ENCODE measurements around the gene LRIT2.
"Not testable (repeated sequence)": the region's sequence is repeated elsewhere in the genome, so short reads cannot be mapped to it uniquely, and the experiment has no call there.

LRIT2 gene

DNA sequence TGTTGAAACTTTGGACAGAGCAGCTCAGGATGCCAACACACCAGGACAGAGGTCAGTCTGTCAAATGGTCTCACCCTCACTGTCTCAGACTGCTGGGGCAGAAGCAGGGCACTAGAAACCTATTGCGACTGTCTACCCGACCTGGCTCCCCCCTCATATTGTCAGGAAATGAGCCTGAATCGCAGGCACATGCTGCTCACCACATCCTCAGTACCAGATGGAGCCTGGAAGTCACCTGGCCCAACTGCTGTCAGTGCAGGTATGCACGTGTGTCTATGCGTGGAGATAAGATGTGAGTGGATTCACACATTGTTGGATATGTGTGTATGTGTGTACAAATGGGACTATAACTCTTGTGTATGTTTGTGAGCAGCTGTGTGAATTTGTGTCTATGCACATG lies 34.2 kb downstream of the LRIT2 start:
- no peaks in the 10 kb centered on the region for H3K9me3 Mint-ChIP-seq (ENCODE audit: low read depth)
- H3K4me3 Mint-ChIP-seq: peak overlapping the region; percentile 8
- no peak overlapping the region for H3K27ac Mint-ChIP-seq
- H3K27me3 Mint-ChIP-seq: peaks cover 6% of the 10 kb centered on the region
- H3K36me3 Mint-ChIP-seq: no peaks in the 10 kb centered on the region
- peaks cover 23% of the 10 kb centered on the region for H3K4me1 Mint-ChIP-seq (ENCODE audit: low read depth)

DNA sequence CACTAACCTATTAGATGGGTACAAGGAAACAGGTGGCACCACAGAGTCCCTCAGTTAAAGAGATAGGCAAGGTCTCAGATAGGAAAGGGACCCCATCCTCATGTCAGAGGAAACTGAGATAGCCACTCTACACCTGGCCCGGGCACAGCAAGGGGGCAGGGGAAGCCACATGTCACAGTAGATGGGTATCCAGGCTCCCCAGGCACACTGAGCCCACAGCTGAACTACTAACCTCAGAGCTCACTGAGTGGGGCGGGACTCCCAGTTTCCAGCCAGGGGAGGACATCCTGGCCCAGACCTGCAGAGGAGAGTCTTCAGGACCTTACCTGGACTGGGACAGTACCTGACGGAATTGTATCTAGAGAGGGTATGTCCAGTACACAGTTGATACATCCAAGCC lies 34.7 kb downstream of the LRIT2 start:
- peaks cover 3% of the 10 kb centered on the region for H3K27me3 Mint-ChIP-seq
- no peak overlapping the region for H3K27ac Mint-ChIP-seq
- no peaks in the 10 kb centered on the region for H3K36me3 Mint-ChIP-seq

GRCh38 chr10:84188815-84189214 lies 36.5 kb downstream of the LRIT2 start:
- Mint-ChIP-seq H3K4me1 (ENCODE audit: low read depth) (peaks cover 16% of the 10 kb centered on the region), H3K27me3 (no peaks in the 10 kb centered on the region), H3K4me3 (no peak overlapping the region), H3K9me3 (ENCODE audit: low read depth) (no peaks in the 10 kb centered on the region), H3K36me3 (no peaks in the 10 kb centered on the region), H3K27ac (no peak overlapping the region)

More for the DNA sequence above, 34.7 kb downstream of the LRIT2 start:
- no peak overlapping the region for H3K4me3 Mint-ChIP-seq
- H3K9me3 Mint-ChIP-seq (ENCODE audit: low read depth): no peaks in the 10 kb centered on the region
- peaks cover 21% of the 10 kb centered on the region for H3K4me1 Mint-ChIP-seq (ENCODE audit: low read depth)

GRCh38 chr10:84185526-84186175 lies 39.7 kb downstream of the LRIT2 start:
- Mint-ChIP-seq H3K27me3 (no peaks in the 10 kb centered on the region), H3K36me3 (no peaks in the 10 kb centered on the region), H3K27ac (no peak overlapping the region), H3K4me1 (ENCODE audit: low read depth) (peaks cover 5% of the 10 kb centered on the region), H3K9me3 (ENCODE audit: low read depth) (no peaks in the 10 kb centered on the region), H3K4me3 (no peak overlapping the region)

- H3K9me3 Mint-ChIP-seq (ENCODE audit: low read depth): no peaks in the 10 kb centered on the region
- H3K4me3 Mint-ChIP-seq: no peak overlapping the region
- H3K27me3 Mint-ChIP-seq: no peaks in the 10 kb centered on the region
- no peaks in the 10 kb centered on the region for H3K36me3 Mint-ChIP-seq
- H3K4me1 Mint-ChIP-seq (ENCODE audit: low read depth): no peaks in the 10 kb centered on the region
- H3K27ac Mint-ChIP-seq: no peak overlapping the region
Measured at GRCh38 chr10:84184517-84184916, 40.8 kb downstream of the LRIT2 start.

DNA sequence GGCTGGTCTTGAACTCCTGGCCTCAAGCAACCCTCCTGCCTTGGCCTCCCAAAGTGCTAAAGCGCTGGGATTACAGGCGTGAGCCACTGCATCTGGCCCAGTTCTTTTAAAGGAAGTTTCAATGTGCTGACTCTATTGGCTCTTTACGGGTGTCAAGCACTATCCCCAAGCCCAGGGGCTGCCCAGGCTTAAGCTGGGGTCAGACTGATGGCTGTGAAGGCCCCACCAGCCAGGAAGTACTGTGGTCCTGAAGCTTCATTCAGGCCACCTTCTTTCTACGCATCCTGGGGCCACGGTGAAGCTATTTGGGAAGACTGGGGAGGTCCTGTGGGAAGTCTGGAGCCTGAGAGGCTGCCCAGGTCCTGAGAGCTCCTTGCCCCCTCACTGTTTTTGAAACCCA lies 43.7 kb downstream of the LRIT2 start:
- Mint-ChIP-seq H3K27me3 (no peaks in the 10 kb centered on the region), H3K4me1 (ENCODE audit: low read depth) (peaks cover 3% of the 10 kb centered on the region), H3K4me3 (no peak overlapping the region)

GRCh38 chr10:84180386-84180785 lies 45.0 kb downstream of the LRIT2 start:
- not testable (repeated sequence) for H3K36me3 Mint-ChIP-seq; H3K4me1 Mint-ChIP-seq (ENCODE audit: low read depth); H3K4me3 Mint-ChIP-seq; H3K27me3 Mint-ChIP-seq; H3K9me3 Mint-ChIP-seq (ENCODE audit: low read depth); H3K27ac Mint-ChIP-seq

More for the DNA sequence above, 43.7 kb downstream of the LRIT2 start:
- Mint-ChIP-seq H3K36me3 (no peaks in the 10 kb centered on the region), H3K27ac (no peak overlapping the region), H3K9me3 (ENCODE audit: low read depth) (no peaks in the 10 kb centered on the region)

DNA sequence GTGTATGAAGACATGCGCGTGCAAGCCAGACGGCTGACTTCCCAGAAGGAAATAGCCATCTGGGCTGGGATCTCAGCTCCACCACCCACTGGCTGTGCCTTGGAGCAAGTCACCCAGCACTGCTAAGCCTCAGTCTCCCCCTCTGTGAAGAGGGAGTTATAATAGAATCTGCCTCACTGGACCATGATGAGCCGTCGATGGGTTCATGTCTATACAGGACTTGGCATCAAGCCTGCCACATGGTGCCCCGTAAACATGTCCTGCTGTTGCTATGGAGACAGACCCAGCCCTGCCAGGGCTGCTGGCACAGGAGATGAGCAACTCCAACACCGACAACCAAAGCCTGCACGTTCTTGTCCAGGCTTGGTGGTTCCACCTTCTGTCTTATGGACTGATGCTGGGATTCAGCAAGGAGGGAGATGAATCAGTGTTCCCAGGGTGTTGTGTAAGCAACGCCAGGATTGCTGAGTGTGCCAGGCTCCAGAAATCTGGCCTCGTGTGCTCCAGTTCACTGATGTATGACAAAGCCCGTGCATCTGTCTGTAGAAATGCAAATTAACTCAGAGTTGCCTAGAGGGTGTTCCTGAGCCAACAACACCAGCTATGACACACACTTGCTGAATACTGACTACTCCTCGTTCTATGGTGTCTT lies 46.2 kb downstream of the LRIT2 start:
- peaks cover 5% of the 10 kb centered on the region for H3K4me1 Mint-ChIP-seq (ENCODE audit: low read depth)
- no peak overlapping the region for H3K27ac Mint-ChIP-seq
- no peaks in the 10 kb centered on the region for H3K9me3 Mint-ChIP-seq (ENCODE audit: low read depth)
- H3K27me3 Mint-ChIP-seq: no peaks in the 10 kb centered on the region
- no peak overlapping the region for H3K4me3 Mint-ChIP-seq
- no peaks in the 10 kb centered on the region for H3K36me3 Mint-ChIP-seq

DNA sequence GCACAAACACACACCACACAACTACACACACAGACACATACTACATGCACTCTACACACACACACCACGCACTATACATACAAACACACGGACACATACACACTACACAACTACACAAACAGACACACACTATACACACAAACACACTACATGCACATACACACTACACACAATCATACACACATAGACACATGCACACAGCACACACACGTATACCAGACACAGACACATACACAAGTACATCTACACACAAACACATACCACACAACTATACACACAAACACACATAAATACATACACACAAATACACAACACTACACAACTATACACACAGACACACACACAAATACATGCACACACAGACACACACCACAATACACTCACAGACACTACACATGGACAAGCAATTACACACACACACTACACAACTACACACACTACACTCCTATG lies 47.2 kb downstream of the LRIT2 start:
- Mint-ChIP-seq H3K9me3 (ENCODE audit: low read depth) (no peaks in the 10 kb centered on the region), H3K4me1 (ENCODE audit: low read depth) (peaks cover 5% of the 10 kb centered on the region), H3K36me3 (no peaks in the 10 kb centered on the region), H3K27me3 (no peaks in the 10 kb centered on the region), H3K27ac (no peak overlapping the region), H3K4me3 (no peak overlapping the region)

GRCh38 chr10:84177541-84178141 lies 47.7 kb downstream of the LRIT2 start:
- Mint-ChIP-seq H3K4me3 (no peak overlapping the region), H3K27ac (no peak overlapping the region), H3K9me3 (ENCODE audit: low read depth) (no peaks in the 10 kb centered on the region), H3K27me3 (no peaks in the 10 kb centered on the region), H3K4me1 (ENCODE audit: low read depth) (peaks cover 5% of the 10 kb centered on the region), H3K36me3 (no peaks in the 10 kb centered on the region)

- Mint-ChIP-seq H3K27me3 (no peaks in the 10 kb centered on the region), H3K27ac (peak overlapping the region; percentile 90), H3K4me3 (peak overlapping the region; percentile 18), H3K36me3 (no peaks in the 10 kb centered on the region), H3K4me1 (ENCODE audit: low read depth) (peaks cover 5% of the 10 kb centered on the region), H3K9me3 (ENCODE audit: low read depth) (no peaks in the 10 kb centered on the region)
Measured at GRCh38 chr10:84176836-84177474, 48.4 kb downstream of the LRIT2 start.

GRCh38 chr10:84176351-84176750 lies 49.0 kb downstream of the LRIT2 start:
- Mint-ChIP-seq H3K9me3 (ENCODE audit: low read depth) (no peaks in the 10 kb centered on the region), H3K4me1 (ENCODE audit: low read depth) (peaks cover 5% of the 10 kb centered on the region), H3K36me3 (no peaks in the 10 kb centered on the region), H3K27ac (peak overlapping the region; percentile 90), H3K4me3 (no peak overlapping the region), H3K27me3 (no peaks in the 10 kb centered on the region)

DNA sequence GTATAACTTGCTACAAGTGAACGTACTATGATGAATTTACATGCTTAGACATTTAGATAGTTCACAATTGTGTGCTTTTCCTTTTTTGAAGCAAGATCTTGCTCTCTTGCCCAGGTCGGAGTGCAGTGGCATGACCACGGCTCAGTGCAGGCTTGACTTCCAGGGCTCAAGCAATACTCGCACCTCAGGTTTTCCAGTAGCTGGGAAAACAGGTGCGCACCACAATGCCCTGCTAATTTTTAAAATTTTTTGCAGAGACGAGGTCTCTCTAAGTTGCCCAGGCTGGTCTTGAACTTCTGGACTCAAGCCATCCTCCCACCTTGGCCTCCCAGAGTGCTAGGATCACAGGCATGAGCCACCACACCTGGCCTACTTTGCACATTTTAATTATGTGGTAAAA lies 49.9 kb downstream of the LRIT2 start:
- Mint-ChIP-seq H3K9me3 (ENCODE audit: low read depth) (no peaks in the 10 kb centered on the region), H3K4me1 (ENCODE audit: low read depth) (peaks cover 5% of the 10 kb centered on the region), H3K4me3 (no peak overlapping the region), H3K27ac (no peak overlapping the region), H3K27me3 (no peaks in the 10 kb centered on the region), H3K36me3 (no peaks in the 10 kb centered on the region)

DNA sequence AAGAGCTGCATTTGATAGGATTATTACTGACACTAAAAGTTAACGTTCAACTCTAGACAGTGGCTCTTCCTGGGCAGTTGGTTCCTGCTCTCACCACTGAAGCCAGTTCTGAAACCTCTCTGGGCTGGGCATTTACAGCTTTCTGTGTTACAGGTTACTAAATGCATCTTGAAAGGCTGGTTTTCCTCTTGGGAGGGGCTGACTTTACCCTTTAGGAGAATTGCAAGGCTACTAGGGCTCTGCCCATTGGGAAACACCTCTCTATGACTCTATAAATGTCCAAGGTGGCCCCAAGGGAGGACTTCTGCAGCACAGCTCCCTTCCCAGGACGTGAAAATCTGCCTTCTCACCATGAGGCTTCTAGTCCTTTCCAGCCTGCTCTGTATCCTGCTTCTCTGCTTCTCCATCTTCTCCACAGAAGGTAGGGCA lies 51.8 kb downstream of the LRIT2 start, which contains the start of gene GPR15LG:
GPR15LG (plus strand) TSS at position 301 of the 429 bp plus-strand sequence; CDS start at position 352, 51 bp downstream.
- no peak within 1 kb of the TSS for H3K27ac Mint-ChIP-seq
- H3K4me1 Mint-ChIP-seq (ENCODE audit: low read depth): peaks cover 5% of the 10 kb centered on the region

More for the DNA sequence above, 51.8 kb downstream of the LRIT2 start, which contains the start of gene GPR15LG:
- Mint-ChIP-seq H3K36me3 (no peaks in the 10 kb centered on the region), H3K4me3 (no peak within 1 kb of the TSS), H3K27me3 (no peaks in the 10 kb centered on the region), H3K9me3 (ENCODE audit: low read depth) (no peaks in the 10 kb centered on the region)

Data from activated naive CD8-positive, alpha-beta T cell (primary cell).